AG09309 (cell line): ENCODE data around the gene ATP2B2.

Source experiments
- DNase-seq: peaks from one replicate; pipeline ENCODE4 v3.0.0-alpha.2; 2010; ENCODE audit warnings: low read depth
- H3K4me3 ChIP-seq: 2 replicates; pipeline ENCODE4 v1.5.1; 2011; ENCODE audit warnings: mild to moderate bottlenecking, low read depth, low read length, moderate library complexity; ENCODE audit not compliant: control insufficient read depth
- TF ChIP-seq, protein P1 (sequence below): IDR thresholded peaks from 2 replicates; pipeline ENCODE4 v1.5.1; 2011; ENCODE audit warnings: mild to moderate bottlenecking, low read depth, low read length, inconsistent platforms; ENCODE audit not compliant: insufficient read depth, control insufficient read depth; ENCODE audit errors: missing control alignments

ATP2B2 gene

DNA sequence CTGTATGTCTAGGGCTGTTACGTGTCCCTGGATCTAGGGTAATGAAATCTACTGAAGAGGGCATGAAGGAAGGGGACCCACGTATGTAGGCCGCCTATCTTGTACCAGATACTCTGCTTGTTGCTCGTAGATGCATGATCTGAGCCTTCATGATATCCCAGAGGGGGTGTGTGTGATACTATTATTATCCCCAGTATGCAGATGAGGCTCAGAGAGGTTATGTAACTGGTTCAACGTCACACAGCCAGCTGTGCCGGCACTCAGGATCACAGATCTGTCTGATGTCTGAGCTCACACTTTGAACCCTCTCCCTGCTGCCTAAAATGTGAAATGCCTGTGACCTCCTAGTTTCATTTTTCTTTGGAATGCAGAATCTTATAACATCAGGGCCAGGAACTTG is 148.3 kb downstream of the ATP2B2 start:
- DNase-seq = no peak
- no peak overlapping the region for H3K4me3 ChIP-seq
- TF ChIP-seq, protein P1, sequence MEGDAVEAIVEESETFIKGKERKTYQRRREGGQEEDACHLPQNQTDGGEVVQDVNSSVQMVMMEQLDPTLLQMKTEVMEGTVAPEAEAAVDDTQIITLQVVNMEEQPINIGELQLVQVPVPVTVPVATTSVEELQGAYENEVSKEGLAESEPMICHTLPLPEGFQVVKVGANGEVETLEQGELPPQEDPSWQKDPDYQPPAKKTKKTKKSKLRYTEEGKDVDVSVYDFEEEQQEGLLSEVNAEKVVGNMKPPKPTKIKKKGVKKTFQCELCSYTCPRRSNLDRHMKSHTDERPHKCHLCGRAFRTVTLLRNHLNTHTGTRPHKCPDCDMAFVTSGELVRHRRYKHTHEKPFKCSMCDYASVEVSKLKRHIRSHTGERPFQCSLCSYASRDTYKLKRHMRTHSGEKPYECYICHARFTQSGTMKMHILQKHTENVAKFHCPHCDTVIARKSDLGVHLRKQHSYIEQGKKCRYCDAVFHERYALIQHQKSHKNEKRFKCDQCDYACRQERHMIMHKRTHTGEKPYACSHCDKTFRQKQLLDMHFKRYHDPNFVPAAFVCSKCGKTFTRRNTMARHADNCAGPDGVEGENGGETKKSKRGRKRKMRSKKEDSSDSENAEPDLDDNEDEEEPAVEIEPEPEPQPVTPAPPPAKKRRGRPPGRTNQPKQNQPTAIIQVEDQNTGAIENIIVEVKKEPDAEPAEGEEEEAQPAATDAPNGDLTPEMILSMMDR = no peak

DNA sequence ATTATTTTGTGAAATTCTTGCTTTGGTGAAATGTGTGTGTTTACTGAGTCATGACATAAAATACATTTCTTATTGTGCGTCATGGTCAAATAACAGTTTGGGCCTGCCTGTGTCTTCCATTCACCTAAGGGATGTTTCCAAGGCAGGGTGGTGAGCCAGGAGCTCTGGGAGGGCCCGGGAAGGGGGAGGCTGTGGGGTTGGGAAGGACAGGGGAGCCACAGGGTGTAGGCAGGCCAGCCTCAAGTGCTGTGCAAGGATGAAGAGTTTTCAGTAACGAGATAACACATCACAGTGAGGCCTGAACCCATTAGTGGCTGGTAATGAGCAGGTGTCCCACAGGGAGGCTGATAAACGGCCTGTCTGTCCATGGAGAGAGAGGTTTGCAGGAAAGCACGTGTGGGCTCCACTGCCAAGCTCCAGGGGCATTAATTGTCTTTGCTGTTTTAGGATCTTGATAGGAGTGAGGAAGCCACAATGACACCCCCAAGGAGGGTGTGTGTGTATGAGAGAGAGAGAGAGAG is 148.9 kb downstream of the ATP2B2 start:
- no peak for DNase-seq
- no peak overlapping the region for H3K4me3 ChIP-seq
- TF ChIP-seq, protein P1 = no peak

DNA sequence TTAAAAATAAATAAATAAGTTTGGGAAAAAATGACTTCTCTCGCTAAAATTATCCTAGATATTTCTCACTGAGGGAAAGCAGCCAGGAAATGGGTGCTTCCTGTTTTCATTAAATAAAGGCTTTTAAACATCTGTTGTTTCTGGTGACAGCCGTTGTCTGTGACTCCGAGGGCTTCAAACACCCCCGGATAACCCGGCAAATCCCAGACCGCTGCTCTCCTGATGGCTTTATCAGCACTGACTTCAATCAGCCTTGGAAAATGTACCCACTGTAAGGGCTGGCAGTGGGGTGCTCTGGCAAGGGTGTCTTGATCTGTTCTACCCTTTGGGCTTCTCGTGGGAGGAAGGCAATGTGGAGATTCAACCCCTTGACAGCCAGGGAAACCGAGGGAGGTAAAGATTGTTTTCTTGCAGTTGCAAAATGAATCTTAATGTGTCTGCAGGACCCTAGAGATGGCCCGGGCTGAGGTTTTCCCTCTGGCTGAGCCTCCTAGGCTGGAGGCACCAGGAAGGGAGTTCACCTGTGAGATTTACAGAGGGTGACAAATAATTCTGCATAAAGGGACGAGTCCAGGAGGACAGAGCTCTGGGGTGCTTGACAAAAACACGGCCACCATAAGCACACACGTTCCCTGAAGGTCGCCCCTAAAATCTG is 150.9 kb downstream of the ATP2B2 start:
- DNase-seq = no peak
- TF ChIP-seq, protein P1 = no peak
- no peak overlapping the region for H3K4me3 ChIP-seq

DNA sequence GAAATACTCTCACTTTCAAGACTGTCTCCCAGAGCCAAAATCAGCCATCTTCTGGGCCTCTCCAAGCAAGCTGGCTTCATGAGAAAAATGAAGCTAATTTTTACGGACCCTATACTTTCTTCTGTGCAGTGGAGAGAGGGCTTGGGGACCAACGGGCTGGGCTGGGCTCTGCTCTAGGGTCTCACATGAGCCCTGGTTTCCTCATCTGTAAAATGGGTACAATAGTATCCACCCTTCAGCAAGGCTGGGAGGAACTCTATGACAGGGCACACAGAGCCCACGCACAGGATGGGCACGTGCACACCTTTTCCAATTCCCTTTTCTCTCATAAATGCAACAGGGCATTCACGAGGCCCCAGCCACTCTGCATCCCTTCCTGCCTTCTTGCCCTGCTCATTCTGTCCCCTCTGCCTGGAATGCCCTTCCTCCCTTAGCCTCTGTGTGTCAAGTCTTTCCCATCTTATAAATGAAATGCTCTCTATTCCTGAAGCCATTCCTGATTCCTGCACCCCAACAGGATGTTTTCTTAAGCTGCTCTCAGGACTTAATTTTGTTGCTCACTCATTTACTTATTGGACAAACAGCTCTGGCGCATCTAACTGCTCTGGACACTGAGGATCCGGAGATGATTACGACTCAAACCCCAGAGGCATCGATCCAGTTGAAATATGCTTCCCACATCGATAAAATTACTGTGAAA is 151.6 kb downstream of the ATP2B2 start:
- TF ChIP-seq, protein P1 = no peak

DNA sequence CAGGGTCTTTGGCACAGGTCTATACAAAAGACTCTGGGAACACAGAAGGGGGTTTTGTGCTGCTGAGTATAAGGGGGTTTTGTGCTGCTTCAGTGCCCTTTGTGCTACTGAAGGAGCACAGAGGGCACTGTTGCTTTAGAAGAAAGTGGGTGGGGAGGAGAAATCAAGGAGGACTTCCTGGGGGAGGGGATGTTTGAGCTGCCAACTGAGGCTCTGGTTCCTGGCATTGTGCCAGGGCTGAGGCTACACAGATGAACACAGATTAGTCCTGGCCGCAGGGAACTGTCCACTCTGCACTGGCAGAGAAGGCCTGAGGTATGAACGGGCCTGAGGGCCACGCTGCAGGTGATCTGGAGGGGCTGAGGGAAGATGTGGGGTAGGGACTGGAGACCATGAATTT is 152.2 kb downstream of the ATP2B2 start:
- DNase-seq = no peak
- H3K4me3 ChIP-seq = no peak overlapping the region
- TF ChIP-seq, protein P1 = no peak

More for the DNA sequence above, 151.6 kb downstream of the ATP2B2 start:
- no peak for DNase-seq
- H3K4me3 ChIP-seq = no peak overlapping the region

DNA sequence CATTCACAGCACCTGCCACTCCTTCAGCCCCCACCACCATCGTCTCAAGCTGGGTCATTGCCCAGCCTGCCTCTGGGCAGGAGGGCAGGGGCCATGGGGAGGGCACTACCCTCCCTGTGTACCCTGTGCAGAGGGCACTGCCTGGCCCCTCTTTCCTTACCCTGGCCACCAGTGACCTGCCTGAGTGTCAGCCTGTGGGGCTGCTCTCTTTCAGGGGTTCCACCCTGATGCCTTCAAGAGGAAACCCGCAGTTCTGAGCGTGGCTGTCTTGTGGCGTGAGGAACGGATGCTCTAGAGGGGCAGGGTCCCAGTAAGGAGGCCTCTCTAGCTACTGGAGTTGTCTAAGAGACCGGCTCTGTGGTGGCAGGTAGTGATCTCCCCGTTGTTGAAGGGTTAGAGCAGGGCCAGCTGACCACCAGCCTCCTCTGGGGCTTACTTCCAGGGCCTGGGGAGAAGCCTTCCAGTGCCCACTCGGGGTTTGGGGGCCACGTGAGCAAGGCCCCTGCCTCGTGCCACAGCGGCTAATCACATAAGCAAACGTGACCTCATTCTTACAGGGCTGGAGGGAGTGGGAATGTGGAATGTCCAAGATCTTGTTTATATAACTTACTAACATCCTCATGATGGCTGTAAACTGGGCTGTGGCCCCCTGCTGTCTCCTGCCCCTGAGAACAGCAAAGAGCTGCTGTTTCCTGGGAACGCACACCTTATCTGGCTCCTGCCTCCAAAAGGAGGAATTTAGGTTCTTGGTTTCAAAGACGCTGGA is 153.1 kb downstream of the ATP2B2 start:
- peak; percentile 59 for DNase-seq
- no peak overlapping the region for H3K4me3 ChIP-seq
- TF ChIP-seq, protein P1 = peak; percentile 19
